ENCODE measurements around the gene IL12RB1.
"Not testable (repeated sequence)": the region's sequence is repeated elsewhere in the genome, so short reads cannot be mapped to it uniquely, and the experiment has no call there.

IL12RB1 gene

DNA sequence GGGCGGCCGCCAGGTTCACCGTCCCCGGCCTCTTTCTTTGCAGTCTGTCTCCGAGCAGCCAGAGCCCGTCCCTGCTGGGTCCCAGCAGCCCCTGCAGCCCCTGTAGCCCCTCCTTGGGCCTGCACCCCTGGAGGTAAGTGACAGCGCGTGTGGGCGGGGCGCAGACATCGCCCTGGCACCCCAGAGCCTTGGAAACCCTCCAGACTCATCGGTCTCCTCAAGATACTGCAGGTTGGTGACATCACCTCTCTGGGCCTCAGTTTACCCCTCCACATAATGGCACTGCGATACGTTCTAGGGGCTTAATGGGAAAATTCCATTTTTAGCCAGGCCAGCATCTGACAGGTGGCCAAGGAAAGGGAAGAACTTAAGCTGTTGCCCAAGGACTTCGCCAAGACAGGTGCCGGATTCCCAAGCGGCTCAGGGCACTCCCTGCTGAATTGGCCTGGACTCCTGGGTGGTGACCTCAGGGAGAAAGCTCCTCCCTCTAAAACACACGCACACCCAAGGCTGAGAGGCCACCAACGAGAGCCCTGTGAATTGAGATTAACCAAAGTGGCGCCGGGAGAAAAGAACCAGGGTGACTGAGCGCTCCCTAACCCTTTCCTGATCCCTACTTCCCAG lies 24.0 kb upstream of the IL12RB1 start:
- ATAC-seq = no peak

GRCh38 chr19:18109733-18110608 lies 23.2 kb upstream of the IL12RB1 start:
- ATAC-seq (peak; percentile 69), DNase-seq (peak; percentile 59)

More for the DNA sequence above, 24.0 kb upstream of the IL12RB1 start:
- no peak for DNase-seq

DNA sequence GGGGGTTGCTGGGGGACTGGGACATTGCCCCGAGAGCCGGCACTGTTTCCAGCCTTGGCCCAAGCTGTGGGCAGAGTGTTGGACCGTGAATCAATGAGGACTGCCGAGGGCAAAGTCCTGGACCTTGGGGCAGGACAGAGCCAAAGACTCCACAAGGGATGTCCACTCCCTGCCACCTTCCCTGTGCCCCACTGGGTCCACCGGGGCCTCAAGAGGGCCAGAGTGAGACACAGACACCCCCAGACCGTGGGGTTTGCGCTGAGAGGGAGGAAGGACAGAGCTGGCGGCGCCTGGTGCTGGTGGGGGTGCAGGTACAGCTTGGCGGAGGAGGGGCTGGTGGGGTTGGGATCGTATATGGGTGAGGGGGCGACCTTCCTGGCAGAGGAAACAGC lies 22.6 kb upstream of the IL12RB1 start:
- no peak for DNase-seq
- ATAC-seq = no peak

DNA sequence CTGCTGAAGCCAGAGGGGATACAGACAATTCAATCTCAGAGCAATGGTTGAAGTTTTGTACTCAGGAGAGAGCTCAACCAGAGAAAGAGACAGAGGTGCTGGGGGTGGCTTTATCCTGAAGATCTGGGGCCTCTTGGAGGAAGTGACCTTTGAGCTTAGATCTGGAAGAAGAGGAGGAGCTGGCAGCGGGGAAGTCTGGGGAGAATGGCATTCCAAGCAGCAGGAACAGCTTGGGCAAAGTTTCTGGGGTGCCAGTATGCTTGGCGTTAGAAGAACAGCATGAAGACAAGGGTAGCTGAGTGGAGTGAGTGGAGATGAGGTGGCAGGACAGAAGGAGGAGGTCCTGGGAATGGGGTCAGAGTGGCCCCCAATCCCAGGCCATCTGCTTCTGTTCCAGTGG lies 22.2 kb upstream of the IL12RB1 start:
- no peak for DNase-seq
- ATAC-seq = no peak

- no peak for DNase-seq
- ATAC-seq = no peak
These were observed 20.5 kb upstream of the IL12RB1 start for GRCh38 chr19:18107235-18107634.

DNA sequence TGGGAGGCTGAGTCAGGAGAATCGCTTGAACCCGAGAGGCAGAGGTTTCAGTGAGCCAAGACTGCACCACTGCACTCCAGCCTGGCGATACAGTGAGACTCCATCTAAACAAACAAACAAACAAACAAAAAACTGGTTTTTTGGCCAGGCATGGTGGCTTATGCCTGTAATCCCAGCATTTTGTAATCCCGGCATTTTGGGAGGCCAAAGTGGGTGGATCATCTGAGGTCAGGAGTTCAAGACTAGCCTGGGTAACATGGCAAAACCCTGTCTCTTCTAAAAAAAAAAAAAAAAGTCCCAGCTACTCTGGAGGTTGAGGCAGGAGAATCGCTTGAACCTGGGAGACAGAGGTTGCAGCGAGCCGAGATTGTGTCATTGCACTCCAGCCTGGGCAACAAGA lies 18.5 kb upstream of the IL12RB1 start:
- not testable (repeated sequence) for ATAC-seq, DNase-seq

DNA sequence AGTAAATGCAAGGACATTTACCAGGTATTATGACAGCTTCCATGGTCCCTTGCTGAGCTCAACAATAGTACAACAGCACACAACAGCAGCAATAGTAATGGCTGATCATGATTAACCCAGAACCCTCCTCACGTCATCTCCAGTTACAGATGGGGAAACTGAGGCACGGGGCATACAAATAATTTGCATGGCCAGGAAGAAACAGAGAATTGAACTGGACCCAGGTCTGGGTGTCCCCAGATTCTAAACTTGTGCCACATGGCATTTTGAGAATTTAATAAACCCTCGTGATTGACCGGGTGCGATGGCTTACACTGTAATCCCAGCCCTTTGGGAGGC lies 18.0 kb upstream of the IL12RB1 start:
- DNase-seq (no peak), ATAC-seq (no peak)

DNA sequence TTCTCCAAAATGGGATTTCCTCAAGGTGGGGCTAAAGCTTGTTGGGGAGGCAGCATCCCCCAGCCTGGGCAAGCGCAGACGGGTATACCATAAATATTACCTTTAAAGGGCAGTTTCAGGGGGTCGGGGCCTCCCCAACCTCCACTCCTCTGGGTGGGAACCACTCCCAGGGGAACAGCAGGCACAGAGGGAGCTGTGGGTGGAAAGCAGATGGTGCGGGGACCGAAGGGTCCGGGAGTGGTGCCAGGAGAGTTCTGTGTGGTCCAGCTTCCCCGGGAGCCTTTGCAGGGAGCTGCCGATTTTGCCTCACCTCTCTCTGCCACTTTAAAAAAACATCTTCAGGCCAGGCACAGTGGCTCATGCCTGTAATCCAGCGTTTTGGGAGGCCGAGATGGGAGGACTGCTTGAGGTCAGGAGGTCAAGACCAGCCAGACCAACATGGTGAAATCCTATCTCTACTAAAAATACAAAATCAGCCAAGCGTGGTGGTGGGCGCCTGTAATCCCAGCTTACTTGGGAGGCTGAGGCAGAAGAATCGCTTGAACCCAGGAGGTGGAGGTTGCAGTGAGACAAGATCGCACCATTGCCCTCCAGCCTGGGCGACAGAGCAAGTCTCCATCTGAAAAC lies 16.3 kb upstream of the IL12RB1 start:
- ATAC-seq = no peak
- no peak for DNase-seq

GRCh38 chr19:18101268-18101667 lies 14.5 kb upstream of the IL12RB1 start:
- no peak for DNase-seq
- no peak for ATAC-seq

- ATAC-seq (no peak), DNase-seq (no peak)
These were observed 14.0 kb upstream of the IL12RB1 start for GRCh38 chr19:18100710-18101109.

DNA sequence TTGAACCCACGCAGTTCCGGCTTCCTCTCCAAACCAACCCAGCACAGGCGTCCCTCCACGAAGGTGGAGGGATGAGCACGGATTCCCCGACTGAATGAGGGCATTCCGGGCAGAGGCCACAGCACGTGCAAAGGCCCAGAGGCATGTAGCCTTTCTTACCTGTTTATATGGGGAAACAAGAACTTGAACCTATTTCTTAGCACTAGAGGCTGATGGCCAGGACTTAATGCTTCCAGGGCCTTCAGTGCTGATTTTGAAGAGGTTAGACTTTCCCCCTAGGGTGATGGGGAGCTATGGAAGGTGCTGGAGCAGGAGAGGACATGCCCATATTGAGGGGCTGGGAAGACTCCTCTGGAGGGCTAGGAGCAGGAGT lies 12.9 kb upstream of the IL12RB1 start:
- DNase-seq (no peak), ATAC-seq (no peak)

GRCh38 chr19:18098891-18099622 lies 12.3 kb upstream of the IL12RB1 start:
- peak; percentile 47 for ATAC-seq
- DNase-seq = peak; percentile 77

DNA sequence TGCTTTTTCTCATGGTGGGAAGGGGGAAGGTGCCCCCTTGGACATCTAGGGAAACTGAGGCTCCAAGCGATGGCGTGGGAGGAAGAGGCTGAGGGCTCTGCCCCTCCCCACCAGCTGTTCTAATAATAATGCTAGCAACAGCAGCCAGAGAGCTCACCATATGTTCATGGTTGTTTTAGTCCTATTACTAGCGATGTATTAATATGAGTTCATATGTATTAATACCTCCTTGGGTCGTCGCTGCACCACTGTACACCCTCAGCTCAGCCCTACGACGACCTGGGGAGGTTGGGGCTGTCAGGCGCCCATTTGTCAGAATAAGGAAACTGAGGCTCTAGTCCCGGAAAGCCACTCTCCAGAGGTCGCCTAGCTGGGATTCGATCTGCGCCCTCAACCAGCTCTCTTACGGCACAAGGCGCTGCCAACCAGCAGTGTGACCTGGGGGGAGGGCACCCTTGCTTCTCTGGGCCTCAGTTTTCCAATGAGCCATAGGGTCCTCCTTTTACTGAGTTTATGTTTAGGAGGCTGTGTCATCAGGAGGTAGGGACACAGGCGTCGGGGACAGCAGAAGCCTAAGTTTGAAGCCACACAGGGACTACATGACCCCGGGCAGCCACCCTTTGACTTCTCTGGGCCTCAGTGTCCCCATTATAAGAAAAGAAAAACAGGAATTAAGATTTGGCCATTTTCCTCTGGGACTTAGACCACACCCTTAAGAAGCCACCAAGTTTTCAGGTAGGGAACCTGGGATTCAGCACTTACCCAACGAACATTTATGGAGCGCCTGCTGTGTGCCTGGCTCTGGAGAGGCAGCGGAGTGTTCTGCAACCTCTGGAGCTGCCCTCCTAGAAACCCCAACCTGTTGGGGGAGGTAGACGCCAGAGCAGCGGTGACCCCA lies 11.5 kb upstream of the IL12RB1 start:
- DNase-seq = no peak
- ATAC-seq = peak; percentile 5

DNA sequence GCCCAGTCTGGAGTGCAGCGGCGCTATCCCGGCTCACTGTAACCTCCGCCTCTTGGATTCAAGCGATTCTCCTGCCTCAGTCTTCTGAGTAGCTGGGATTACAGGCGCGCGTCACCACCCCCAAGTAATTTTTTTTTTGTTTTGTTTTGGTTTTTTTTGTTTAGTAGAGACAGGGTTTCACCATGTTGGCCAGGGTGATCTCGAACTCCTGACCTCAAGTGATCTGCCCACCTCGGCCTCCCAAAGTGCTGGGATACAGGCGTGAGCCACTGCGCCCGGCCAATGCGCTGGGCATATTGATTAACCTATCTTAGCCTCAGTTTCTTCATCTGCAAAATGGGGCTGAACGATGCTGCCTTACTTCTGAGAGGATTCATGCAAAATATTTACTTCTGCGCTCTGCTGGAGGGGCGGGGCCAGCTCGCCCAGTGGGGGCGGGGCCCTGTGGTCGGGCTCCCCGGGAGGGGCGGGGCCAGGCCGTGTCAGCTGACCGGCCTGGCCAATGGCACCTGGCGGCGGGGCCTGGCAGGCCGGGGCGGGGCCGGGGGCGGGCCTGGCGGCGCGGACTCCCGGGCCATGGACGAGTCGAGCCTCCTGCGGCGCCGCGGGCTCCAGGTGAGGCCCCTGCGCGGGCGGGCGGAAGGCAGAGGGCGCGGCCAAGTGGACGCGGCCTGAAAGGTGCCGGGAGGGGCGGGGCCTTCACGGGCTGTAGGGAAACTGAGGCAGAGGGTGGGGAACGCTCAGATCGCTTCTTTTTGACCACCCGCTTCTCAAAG lies 10.7 kb upstream of the IL12RB1 start, which contains the start of gene MAST3:
Gene MAST3, plus strand, starts transcription at position 562 of the 776 bp plus-strand sequence. Its CDS starts 15 bp downstream, at position 577.
- DNase-seq (peak; percentile 96), ATAC-seq (peak; percentile 96)

- ATAC-seq (no peak), DNase-seq (no peak)
These were observed 9.5 kb upstream of the IL12RB1 start for GRCh38 chr19:18096258-18096657.

DNA sequence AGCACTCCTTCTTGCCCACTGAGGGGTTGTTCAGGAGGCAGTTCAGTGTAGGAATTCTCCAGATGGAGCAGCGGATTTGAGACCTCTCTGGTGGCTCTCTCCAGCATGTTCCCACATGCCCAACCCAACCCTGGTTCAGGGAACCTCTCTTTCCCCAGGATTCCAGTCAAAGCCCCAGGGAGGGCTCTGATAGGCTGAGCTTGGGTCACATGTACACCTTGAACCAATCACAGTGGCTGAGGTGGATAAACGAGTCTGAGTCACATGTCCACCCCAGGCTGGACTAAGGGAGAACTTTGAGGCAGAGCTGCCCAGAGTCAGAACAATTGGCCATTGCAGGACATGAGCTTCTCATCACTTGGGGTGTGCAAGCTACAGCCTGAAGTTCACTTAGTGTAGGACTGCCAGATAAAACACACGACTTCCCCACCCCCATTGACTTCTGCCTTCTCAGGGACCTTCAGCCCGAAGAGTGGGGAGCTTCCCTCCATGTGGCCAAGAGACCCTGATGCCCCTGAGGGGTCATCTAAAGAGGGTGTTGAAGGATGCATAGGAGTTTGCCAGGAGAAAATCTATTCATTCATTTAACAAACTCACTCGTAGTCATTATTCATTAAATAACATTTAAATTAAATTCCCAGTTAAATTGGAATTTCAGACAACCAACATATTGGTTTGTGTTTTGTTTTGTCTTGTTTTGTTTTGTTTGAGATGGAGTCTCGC lies 6.9 kb upstream of the IL12RB1 start:
- no peak for DNase-seq
- no peak for ATAC-seq

- peak; percentile 74 for ATAC-seq
- peak; percentile 90 for DNase-seq
These were observed 4.5 kb upstream of the IL12RB1 start for GRCh38 chr19:18091217-18091608.

DNA sequence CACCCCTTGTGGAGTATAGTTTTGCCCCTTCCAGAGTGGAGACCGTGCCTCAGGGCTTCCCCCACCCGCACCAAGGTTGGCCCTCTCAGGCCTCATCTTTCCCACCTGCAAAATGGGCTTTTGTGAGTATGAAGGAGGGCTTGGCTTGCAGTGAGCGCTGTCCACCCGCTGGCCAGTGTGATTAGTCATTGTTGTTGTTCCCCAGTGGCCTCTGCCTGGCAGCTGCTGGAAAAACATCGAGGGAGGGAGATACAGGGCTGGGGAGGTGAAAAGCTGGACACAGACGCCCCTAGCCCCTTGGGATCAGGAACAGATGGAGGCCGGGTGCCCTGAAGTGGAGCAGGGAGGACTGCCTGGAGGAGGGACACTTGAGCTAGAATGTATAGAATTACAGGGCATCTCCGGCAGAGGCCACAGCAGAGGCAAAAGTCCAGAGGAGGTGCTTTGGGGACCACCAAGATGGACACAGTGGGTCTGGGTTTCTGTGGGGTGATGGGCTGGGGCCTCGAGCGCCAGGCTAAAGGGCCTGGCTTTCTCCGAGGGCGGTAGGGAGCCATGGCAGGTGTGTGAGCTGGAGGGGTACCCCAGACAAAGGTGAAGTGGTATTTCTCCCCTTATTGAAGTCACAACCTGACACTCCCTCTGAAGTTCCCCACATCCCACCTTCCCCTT lies 3.9 kb upstream of the IL12RB1 start:
- DNase-seq (peak; percentile 29), ATAC-seq (no peak)

GRCh38 chr19:18089726-18090125 lies 3.0 kb upstream of the IL12RB1 start:
- ATAC-seq (no peak), DNase-seq (peak; percentile 34)

Data from stimulated activated naive CD8-positive, alpha-beta T cell treated with anti-CD3 and anti-CD28 coated beads, Interleukin-15, Interleukin-2, amounts not matched to agents 100 U/mL and 50 U/mL, for 24 hours (primary cell).